Left cardiac atrium (tissue), 4 donors: ENCODE measurements around the gene ARMH1. TPM values are rescaled to one million over a fixed set of nuclear protein-coding genes. Genes with fewer than 3 reads are reported as not detected.
"Not testable (repeated sequence)": the region's sequence is repeated elsewhere in the genome, so short reads cannot be mapped to it uniquely, and the experiment has no call there.

Experiments used
- ATAC-seq, 2 donors: fragments of 200-7000 bp; cut with Tn5 transposase; one replicate each; pipeline ENCODE4 v1.9.1; 2020; ENCODE audit warnings: mild to moderate bottlenecking in 2 of 2, moderate library complexity in 2 of 2
- DNase-seq: peaks from one replicate; pipeline ENCODE4 v3.0.0-alpha.2; 2020
- intact Hi-C, 2 donors: fragments of 100-400 bp; cut with DNase I; formaldehyde crosslinking; loops; one replicate each; pipeline versions ENCODE4 v1.14.1 to v1.15.1; 2022 to 2023
- total RNA-seq, 2 donors: library from RNA; stranded (reverse); fragmentation: NEBNext Ultra II Directional; extraction: Animal tissue kit (Norgen Biotek cat#: 25700); gene quantifications; one replicate each; pipeline ENCODE4 v1.2.1, GENCODE V29; 2021
- donor health status: DM: no; HTN: yes; CAD: no.
- donor health status: DM: no; HTN: yes; CAD: no; lungs with severe emphysema.
- donor health status: DM: yes; HTN: yes; CAD: no.
- donor health status: Dilated cardiomyopathy.

The ARMH1 gene
- total RNA-seq, 2 donors from 2014 or later: 0.16 to 1.2 TPM

DNA sequence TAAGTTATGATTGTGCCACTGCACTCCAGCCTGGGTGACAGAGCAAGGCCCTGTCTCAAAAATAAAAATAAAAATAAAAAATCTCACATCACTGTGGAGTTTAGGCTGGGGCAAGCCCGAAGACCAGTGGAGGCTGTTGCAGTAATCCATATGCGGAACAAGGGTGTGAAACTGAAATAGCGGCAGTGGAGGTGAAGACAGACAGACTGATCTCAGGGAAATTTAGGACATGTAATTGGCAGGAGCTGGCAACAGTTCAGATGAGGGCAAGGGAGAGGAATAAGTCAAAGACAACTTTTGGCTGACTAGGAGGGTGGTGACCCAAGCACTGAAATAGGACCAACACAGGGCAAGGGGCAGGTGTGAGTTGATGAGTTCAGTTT, 8.4 kb downstream of the ARMH1 start:
- intact Hi-C loops: no loop called here
- no peak for DNase-seq
- ATAC-seq: no peak

DNA sequence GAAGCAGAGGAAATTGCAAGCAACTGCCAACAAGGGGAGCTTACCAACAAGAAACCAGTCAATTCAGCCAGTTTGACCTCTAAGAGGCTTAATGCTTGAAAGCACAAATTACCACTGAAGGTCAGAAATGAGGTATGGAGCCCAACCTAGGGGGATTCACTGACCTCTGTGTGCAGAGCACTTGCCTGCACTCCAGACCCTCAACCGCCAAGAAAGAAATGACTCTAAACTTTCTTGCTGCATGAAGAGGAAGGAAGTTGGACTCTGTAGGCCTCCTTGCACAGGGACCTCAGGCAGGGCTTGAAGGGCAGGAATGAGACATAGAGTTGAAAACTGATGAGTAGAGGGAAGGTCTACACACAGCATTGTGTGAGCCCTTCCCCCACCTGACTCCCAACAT, 10.0 kb downstream of the ARMH1 start:
- intact Hi-C loops: no loop called here
- ATAC-seq: no peak
- DNase-seq: no peak

DNA sequence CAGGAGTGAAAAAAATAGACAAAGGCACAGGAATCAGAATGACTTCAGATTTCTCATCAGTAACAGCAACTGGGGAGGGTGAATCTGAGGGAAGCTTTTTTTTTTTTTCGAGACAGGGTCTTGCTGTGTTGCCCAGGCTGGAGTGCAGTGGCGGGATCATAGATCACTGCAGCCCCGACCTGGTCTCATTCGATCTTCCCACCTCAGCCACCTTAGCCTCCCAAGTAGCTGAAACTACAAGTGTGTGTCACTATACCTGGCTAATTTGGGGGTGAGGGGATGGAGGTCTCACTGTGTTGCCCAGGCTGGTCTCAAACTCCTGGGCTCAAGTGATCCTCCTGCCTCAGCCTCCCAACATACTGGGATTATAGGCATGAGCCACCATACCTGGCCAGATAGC, 10.7 kb downstream of the ARMH1 start:
- no peak for DNase-seq
- intact Hi-C loops: no loop called here
- no peak for ATAC-seq

DNA sequence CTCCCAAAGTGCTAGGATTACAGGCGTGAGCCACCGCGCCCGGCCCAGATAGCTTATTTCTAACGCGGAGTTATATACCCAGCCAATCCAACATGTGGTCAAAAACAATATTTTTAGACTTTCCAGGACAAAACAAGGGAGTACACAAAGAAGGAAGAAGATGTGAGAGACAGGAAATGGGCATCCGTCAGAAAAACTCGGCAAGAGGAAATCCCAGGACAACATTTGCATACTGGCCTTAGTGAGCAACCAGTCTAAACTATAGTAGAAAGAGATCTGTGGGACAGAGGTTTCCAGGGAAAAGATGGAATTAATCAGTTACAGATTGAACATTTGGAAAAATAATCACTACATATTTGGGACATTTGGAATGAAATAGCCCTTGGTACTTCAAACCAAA, 11.4 kb downstream of the ARMH1 start:
- intact Hi-C loops: no loop called here
- DNase-seq: no peak
- ATAC-seq: no peak

DNA sequence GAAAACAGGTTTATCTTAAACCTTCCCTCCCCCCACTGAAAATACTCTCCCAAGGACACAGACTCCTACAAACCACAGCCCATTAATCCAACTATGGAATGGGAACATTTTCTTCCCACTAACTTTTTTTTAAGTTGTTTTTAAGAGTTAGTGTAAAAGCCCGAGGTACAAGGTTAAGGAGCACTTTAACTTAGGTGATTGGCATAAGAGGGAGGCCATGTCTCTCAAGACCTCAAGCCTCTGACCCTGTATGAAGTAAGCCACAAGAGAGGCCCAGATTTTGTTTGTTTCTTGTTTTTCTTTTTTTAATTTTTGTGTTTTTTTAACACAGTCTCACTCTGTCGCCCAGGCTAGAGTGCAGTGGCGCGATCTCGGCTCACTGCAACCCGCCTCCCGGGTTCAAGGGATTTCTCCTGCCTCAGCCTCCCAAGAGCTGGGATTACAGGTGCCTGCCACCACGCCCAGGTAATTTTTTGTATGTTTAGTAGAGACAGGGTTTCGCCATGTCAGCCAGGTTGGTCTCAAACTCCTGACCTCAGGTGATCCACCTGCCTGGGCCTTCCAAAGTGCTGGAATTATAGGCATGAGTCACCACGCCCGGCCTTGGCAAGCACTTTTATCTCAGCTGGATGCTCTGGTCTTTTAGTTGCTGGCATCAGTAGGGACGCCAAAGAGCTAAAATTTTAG, 14.4 kb downstream of the ARMH1 start:
- DNase-seq (no peak), ATAC-seq (no peak)
- intact Hi-C loops: no loop called here

DNA sequence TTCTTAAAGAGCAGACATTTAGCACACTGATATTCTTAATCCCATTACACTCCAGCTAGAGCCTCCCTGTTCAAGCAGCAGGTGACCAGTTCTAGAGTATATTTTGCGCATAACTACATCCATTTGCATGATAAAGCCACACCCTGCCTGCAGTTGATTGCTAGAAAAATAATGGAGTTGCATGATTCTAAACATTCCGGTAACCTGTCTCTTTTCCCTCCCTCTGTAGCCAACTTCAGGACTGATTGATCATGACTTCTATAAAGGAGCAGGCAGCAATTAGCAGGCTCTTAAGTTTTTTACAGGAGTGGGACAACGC, 14.9 kb downstream of the ARMH1 start:
- intact Hi-C loops: no loop called here
- ATAC-seq (no peak), DNase-seq (no peak)

DNA sequence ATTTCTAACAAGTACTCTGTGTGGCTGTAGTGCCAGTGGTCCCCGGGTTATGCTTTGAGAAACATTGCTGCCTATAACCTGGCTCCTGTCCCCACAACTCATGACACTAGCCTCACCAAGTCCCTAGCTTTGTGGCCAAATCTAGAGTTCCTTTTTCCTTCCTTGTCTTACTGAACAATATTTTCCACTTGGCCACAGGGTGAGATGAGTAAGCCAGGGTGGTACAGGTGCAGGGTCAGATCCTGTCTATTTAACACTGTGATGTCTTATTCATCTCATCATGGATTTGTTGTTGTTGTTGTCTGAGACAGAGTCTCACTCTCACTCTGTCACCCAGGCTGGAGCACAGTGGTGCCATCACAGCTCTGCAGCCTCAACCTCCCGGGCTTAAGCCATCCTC, 18.6 kb downstream of the ARMH1 start:
- intact Hi-C loops: no loop called here
- DNase-seq (no peak), ATAC-seq (no peak)

DNA sequence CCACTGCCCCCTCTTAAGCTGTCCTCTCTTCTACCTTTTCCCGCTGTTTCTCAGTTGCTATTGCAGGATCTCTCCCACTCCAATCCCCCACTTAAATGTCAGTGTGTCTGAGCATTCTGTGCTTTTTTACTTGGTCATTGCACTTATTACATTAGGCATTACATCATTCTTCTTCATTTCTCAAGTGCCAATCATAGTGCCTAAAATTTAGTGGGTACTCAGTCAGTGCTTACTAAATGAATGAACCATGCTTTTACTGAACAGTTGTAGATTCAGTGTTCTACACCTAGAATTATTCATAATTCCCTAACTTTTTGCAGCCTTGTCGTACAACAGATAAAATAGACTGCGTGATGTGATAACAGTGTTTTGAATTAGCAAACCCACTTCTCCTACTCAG, 19.4 kb downstream of the ARMH1 start:
- intact Hi-C loops: no loop called here
- DNase-seq (no peak), ATAC-seq (no peak)

DNA sequence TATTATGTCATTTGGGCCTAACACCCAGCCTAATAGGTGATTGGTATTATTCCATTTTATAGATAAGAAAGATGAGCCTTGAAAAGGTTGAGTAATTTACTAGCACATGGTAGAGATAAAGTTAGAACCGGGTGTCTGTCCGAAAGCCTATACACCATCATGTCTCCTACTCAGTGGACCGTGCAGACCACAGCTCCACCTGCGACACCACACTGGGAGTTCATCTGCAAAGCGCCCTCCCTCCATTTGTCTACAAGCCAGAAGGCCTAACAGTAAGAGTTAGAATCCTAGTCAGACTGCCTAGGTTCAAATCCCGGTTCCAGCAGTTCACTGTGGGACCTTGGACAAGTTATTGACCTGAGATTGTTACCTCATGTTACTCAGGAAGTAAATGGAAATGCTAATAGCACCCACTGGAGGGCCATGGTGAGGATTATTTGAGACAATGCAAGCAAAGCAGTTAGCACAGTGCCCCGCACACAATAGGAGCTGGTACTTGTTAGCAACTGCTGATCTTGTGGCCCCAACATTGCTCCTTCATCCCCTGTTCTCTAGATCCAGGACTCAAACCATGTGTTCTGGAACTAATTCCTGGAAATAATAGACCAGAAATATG, 20.5 kb downstream of the ARMH1 start:
- intact Hi-C loops: no loop called here
- ATAC-seq: no peak
- no peak for DNase-seq

DNA sequence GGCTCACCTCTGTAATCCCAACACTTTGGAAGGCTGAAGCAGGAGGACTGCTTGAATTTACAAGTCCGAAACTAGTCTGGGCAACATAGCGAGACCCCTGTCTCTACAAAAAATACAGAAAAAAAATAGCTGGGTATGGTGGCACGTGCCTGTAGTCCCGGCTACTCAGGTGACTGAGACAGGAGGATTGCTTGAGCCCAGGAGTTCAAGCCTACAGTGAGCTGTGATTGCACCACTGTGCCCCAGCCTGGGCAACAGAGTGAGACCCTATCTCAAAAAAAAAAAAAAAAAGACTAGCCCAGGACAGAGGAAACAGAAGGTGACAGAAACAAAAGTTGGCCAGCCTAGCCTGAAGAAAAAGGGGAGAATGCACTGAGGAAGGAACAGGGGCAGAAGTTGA, 21.2 kb downstream of the ARMH1 start:
- DNase-seq: no peak
- intact Hi-C loops: no loop called here
- no peak for ATAC-seq

DNA sequence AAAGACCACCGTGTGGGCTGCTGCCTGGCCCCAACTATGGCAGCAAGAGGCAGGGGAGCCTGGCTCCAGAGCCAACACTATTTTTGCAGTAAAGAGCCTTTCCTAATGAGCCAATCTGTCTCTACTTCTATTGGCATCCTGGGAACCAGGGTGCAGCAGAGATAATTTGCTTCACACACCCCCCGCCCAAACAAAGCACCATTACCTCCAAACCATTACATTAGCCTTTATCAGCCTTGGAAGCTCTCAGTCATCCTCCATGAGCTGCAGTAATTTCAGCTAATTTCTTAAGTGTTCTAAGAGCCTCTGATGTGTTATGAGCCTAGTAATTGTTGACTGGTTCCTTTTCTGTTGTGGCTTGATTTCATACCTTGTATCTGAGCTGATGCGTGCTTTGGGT, 21.6 kb downstream of the ARMH1 start:
- no peak for ATAC-seq
- no peak for DNase-seq
- intact Hi-C loops: no loop called here

DNA sequence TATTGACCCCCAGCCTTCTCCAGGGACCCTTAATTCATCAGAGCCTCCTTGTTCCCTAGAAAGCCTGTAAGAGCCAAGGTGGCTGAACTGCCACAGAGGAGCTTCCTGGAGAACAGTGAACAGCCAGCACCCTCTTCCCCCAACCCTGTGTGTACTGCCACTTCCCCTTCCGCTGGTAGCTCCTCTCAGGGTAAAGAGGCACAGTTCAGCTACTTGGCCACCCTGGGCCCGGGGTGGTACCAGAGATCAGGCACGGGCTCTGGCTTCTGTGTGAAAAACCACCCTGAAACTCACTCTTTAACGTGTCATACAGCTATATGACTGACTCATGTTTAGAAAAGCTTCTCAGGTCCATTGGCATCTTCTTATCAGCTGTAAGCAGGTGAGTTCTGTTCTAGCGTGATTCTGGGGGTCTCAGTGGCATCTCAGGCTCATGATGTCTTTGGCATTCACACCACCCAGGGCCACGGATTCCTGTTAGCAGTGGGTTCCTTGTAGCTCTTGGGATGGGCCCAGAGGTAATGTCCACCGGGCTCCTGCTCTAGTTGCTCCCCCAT, 22.4 kb downstream of the ARMH1 start:
- no peak for DNase-seq
- peak in 1 of 2 donors; percentile 64 for ATAC-seq
- intact Hi-C loops: no loop called here

DNA sequence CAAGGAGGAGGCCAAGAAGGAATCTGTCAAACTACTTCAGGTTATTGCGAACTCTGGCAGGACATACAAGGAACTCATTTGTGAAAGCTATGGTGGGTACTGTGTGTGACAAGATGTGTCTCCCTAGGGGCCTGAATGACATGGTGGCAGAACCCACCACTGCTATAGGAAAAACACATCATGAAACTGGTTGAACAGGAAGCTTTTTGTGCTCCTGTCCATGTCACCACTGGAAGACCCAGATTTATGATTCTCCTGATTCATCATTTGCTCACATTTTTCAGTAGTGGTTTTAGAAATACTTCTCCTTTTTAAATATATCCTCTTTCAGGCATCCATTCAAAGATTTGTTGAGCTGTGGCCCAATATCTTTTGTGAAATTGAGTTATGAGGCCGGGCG, 23.6 kb downstream of the ARMH1 start:
- intact Hi-C loops: no loop called here
- ATAC-seq (no peak), DNase-seq (no peak)

DNA sequence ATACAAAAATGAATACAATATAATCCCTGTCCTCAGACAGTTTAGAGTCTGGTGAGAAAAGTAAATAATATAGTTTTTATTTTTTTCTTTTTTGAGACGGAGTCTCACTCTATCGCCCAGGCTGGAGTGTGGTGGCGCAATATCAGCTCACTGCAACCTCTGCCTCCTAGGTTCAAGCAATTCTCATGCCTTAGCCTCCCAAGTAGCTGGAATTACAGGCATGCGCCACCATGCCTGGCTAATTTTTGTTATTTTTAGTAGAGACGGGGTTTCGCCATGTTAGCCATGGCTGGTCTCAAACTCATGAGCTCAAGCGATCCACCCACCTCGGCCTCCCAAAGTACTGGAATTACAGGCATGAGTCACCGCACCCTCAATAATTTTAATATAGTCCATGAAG, 24.9 kb downstream of the ARMH1 start:
- DNase-seq, intact Hi-C loops, ATAC-seq: not testable (repeated sequence)

DNA sequence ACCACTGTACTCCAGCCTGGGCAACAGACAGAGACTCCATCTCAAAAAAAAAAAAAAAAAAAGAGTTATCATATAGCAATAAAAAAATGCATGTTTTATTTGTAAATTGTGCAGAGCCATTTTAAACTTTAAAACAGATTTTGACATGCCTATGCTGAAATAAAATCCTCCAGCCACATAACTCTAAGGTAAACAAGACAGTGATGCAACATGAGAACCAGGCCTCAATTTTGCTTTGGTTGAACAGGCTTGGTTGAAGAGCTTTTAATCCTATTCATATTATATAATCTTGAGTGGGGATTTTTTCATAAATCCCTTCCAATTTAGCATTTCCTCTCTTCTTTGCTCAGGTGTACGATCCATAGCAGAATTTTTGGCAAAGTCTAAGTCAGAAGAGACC, 26.1 kb downstream of the ARMH1 start:
- intact Hi-C loops: no loop called here
- ATAC-seq (no peak), DNase-seq (no peak)

DNA sequence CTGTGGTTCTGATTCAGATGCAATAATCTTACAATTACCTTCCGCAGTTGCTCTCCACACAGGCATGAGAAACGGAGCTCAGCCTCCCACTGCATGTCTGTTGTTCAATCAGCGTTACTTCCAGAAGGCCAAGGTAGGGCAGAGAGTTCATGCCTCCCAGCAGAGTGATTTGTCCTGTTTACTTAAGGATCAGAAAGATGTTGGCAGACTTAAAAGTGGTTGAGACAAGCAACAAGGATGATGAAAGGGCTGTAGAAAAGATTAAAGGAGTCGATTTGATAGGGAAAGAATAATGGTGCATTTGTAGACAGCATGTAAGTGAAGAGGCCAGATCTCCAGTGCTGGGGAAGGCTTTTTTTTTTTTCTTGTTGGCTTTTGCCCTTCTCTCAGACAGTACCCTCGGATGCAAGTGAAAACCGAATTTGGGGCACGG, 26.6 kb downstream of the ARMH1 start:
- DNase-seq (no peak), ATAC-seq (no peak)
- intact Hi-C loops: no loop called here

DNA sequence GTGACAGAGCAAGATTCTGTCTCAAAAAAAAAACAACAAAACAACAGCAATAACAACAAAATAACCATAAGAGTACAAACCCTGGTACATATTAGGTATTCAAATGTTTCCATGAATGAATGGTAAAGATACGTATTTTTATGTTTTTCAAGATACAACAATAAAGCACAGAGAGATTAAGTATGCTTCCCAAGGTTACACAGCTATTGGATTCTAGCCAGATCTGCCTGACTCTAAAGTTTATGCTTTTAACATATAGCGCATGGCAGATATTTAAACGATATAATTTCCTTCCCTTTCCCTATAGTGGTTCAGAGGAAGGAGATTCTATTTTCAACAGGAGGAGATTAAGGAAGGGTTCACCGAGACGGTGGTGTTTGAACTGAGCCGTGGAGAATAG, 31.0 kb downstream of the ARMH1 start:
- intact Hi-C loops: no loop called here
- DNase-seq: no peak

DNA sequence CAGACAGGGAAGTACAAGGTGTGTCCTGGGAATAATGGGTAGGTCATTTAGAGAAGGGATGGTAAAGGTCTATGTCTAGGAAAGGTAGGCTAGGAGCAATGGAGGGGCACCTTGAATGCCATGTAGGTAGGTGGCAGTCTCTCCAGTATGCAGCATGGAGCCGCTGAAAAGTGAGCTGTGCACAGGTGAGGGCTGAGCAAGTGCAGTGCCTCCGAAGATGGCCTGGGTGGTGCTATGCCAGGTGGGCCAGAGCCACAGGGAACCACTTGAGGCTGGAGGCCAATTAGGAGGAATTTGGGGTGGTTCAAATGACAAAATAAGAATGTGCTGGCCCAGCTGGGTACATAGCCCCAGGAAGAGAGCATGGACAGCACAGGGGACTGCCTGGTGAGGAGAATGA, 31.4 kb downstream of the ARMH1 start:
- intact Hi-C loops: no loop called here
- DNase-seq (no peak), ATAC-seq (no peak)

More for the DNA sequence above, 31.0 kb downstream of the ARMH1 start:
- ATAC-seq: no peak

DNA sequence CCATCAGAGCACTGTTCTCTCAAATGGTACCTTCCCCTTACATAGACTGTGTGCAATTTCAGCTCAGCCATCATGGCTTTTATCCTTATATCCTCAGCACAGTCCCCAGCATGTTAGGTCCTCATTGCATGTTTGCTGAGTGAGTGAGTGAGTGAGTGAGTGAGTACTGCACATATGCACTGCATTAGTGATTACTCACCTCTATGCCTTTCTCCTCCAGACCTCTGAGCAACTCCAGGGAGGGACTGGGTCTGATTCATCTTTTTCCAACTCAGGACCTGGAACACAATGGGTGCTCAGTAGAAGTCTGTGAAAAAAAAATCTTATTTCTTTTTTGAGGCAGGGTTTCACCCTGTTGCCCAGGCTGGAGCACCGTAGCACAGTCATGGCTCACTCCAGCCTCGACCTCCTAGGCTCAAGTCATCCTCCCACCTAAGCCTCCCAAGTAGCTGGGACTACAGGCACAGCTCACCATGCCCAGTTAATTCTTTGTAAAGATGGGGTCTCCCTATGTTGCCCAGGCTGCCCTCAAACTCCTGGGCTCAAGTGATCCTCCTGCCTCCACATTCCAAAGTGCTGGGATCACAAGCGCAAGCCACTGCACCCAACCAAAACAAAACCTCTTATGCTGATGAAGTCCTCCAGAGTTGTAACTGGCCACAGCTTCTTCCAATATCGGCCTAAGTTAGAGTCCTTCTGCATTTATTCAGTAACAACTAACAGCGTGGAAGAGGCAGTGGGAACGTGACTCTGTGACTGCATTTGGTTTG, 32.8 kb downstream of the ARMH1 start:
- intact Hi-C loops: no loop called here
- DNase-seq (no peak), ATAC-seq (peak in 1 of 2 donors; percentile 90)
